Endothelial cell (in vitro differentiated cells): ENCODE measurements around the gene KLHL22. TPM values are rescaled to one million over a fixed set of nuclear protein-coding genes. Genes with fewer than 3 reads are reported as not detected.
"Not testable (repeated sequence)": the region's sequence is repeated elsewhere in the genome, so short reads cannot be mapped to it uniquely, and the experiment has no call there.

ENCODE experiments used
- DNase-seq: peaks from one replicate; pipeline ENCODE4 v3.0.0; 2021; ENCODE audit warnings: low spot score
- H3K27ac Mint-ChIP-seq: one replicate; pipeline ENCODE4 v1.8.0; 2021; ENCODE audit warnings: mixed read lengths, inconsistent platforms; ENCODE audit not compliant: unreplicated experiment
- H3K27me3 Mint-ChIP-seq: one replicate; pipeline ENCODE4 v1.8.0; 2021; ENCODE audit warnings: mild to moderate bottlenecking, moderate library complexity, mixed read lengths, inconsistent platforms; ENCODE audit not compliant: unreplicated experiment
- H3K36me3 Mint-ChIP-seq: one replicate; pipeline ENCODE4 v1.8.0; 2021; ENCODE audit warnings: mild to moderate bottlenecking, low read depth, mixed read lengths, inconsistent platforms; ENCODE audit not compliant: unreplicated experiment
- H3K4me1 Mint-ChIP-seq: one replicate; pipeline ENCODE4 v1.8.0; 2021; ENCODE audit warnings: mild to moderate bottlenecking, mixed read lengths, inconsistent platforms; ENCODE audit not compliant: unreplicated experiment
- H3K4me3 Mint-ChIP-seq: one replicate; pipeline ENCODE4 v1.8.0; 2021; ENCODE audit warnings: mild to moderate bottlenecking, mixed read lengths, inconsistent platforms; ENCODE audit not compliant: unreplicated experiment
- H3K9me3 Mint-ChIP-seq: one replicate; pipeline ENCODE4 v1.8.0; 2021; ENCODE audit warnings: mixed read lengths, inconsistent platforms; ENCODE audit not compliant: unreplicated experiment
- CTCF ChIP-seq: fragments of 200-600 bp; sonication (generic); IDR thresholded peaks from one replicate; pipeline ENCODE4 v1.5.0; 2021; ENCODE audit warnings: antibody characterized with exemption; ENCODE audit not compliant: unreplicated experiment
- total RNA-seq: library from RNA; stranded (reverse); fragmentation: NEBNext Ultra II Directional; extraction: Animal tissue kit (Norgen Biotek cat#: 25700); gene quantifications from one replicate; pipeline ENCODE4 v1.2.1, GENCODE V29; 2021; ENCODE audit not compliant: unreplicated experiment

Gene KLHL22
- total RNA-seq, 1 donor from 2014 or later = 19.4 TPM

- H3K36me3 Mint-ChIP-seq = peaks cover 5% of the 10 kb centered on the region
- no peak for TF ChIP-seq CTCF
- peaks cover 22% of the 10 kb centered on the region for H3K27me3 Mint-ChIP-seq
- no peak overlapping the region for H3K27ac Mint-ChIP-seq
- no peaks in the 10 kb centered on the region for H3K9me3 Mint-ChIP-seq
- no peak for DNase-seq
- H3K4me1 Mint-ChIP-seq = peaks cover 19% of the 10 kb centered on the region
- H3K4me3 Mint-ChIP-seq = no peak overlapping the region
Measured at GRCh38 chr22:20395907-20396287, 99.7 kb downstream of the KLHL22 start.

- DNase-seq = no peak
- Mint-ChIP-seq H3K4me1 (peaks cover 19% of the 10 kb centered on the region), H3K27ac (peak overlapping the region; percentile 25), H3K36me3 (peaks cover 5% of the 10 kb centered on the region), H3K27me3 (peaks cover 25% of the 10 kb centered on the region), H3K4me3 (peak overlapping the region; percentile 95), H3K9me3 (no peaks in the 10 kb centered on the region)
- TF ChIP-seq CTCF = no peak
Measured at GRCh38 chr22:20395181-20395906, 100.3 kb downstream of the KLHL22 start.

GRCh38 chr22:20393705-20394476 is 101.7 kb downstream of the KLHL22 start, which contains the start of gene ZNF74:
Gene ZNF74 (plus strand): TSS chr22:20394151. CDS start chr22:20394629, 478 bp downstream.
- no peaks in the 10 kb centered on the region for H3K36me3 Mint-ChIP-seq
- no peak for TF ChIP-seq CTCF
- H3K9me3 Mint-ChIP-seq = no peaks in the 10 kb centered on the region

GRCh38 chr22:20392983-20393704 is 102.5 kb downstream of the KLHL22 start:
- Mint-ChIP-seq H3K4me3 (peak overlapping the region; percentile 95), H3K27ac (no peak overlapping the region), H3K36me3 (no peaks in the 10 kb centered on the region), H3K27me3 (peaks cover 25% of the 10 kb centered on the region), H3K9me3 (no peaks in the 10 kb centered on the region), H3K4me1 (peaks cover 19% of the 10 kb centered on the region)
- TF ChIP-seq CTCF = no peak
- DNase-seq = no peak

More at GRCh38 chr22:20393705-20394476, 101.7 kb downstream of the KLHL22 start, which contains the start of gene ZNF74:
- peak; percentile 83 for DNase-seq
- Mint-ChIP-seq H3K27ac (peak within 1 kb of the TSS; percentile 96), H3K4me3 (peak within 1 kb of the TSS; percentile 95), H3K4me1 (peaks cover 19% of the 10 kb centered on the region), H3K27me3 (peaks cover 25% of the 10 kb centered on the region)

GRCh38 chr22:20392365-20392881 is 103.2 kb downstream of the KLHL22 start:
- not testable (repeated sequence) for DNase-seq, H3K36me3 Mint-ChIP-seq, H3K9me3 Mint-ChIP-seq, H3K27ac Mint-ChIP-seq, H3K4me3 Mint-ChIP-seq
- Mint-ChIP-seq H3K4me1 (peaks cover 19% of the 10 kb centered on the region), H3K27me3 (peaks cover 25% of the 10 kb centered on the region)
